ENCODE results near the gene GRIK5. TPM values are rescaled to one million over a fixed set of nuclear protein-coding genes. Genes with fewer than 3 reads are reported as not detected.

GRIK5 gene
- under 0.01 TPM in 2 replicates for total RNA-seq

GRCh38 chr19:42069619-42070351 lies at the start of gene GRIK5:
GRIK5 (minus strand) TSS chr19:42070206; CDS start chr19:42065770, 4,436 bp downstream.
- Histone ChIP-seq H3K27me3 (ENCODE audit: insufficient read depth, low read length) (peaks cover 48% of the 10 kb centered on the region), H3K4me1 (ENCODE audit: insufficient read depth, low read length) (no peaks in the 10 kb centered on the region), H3K4me3 (ENCODE audit: insufficient read depth, low read length) (no peak within 1 kb of the TSS), H3K79me2 (ENCODE audit: insufficient read depth, low read length) (no peaks in the 10 kb centered on the region), H3K36me3 (ENCODE audit: insufficient read depth, low read length) (no peaks in the 10 kb centered on the region), H4K20me1 (ENCODE audit: insufficient read depth, low read length) (no peaks in the 10 kb centered on the region), H3K4me2 (ENCODE audit: insufficient read depth, low read length) (no peak within 1 kb of the TSS), H2AFZ (ENCODE audit: low read length) (no peak within 1 kb of the TSS), H3K27ac (ENCODE audit: low read depth, low read length) (no peak within 1 kb of the TSS), H3K9me3 (ENCODE audit: low read depth, low read length) (no peaks in the 10 kb centered on the region)
- TF ChIP-seq CTCF (IDR thresholded peaks at IDR 0.05; ENCODE audit: extremely low read depth, low read depth, low read length) = no peak
- DNase-seq (ENCODE audit: insufficient read length, low spot score, missing footprints) = peak; percentile 76

GRCh38 chr19:42117076-42117475 lies 47.1 kb upstream of the GRIK5 start:
- Histone ChIP-seq H3K79me2 (ENCODE audit: insufficient read depth, low read length) (no peaks in the 10 kb centered on the region), H3K27ac (ENCODE audit: low read depth, low read length) (no peak overlapping the region), H3K4me2 (ENCODE audit: insufficient read depth, low read length) (no peak overlapping the region), H3K4me3 (ENCODE audit: insufficient read depth, low read length) (no peak overlapping the region), H2AFZ (ENCODE audit: low read length) (no peak overlapping the region), H3K36me3 (ENCODE audit: insufficient read depth, low read length) (no peaks in the 10 kb centered on the region), H3K9me3 (ENCODE audit: low read depth, low read length) (no peaks in the 10 kb centered on the region), H3K27me3 (ENCODE audit: insufficient read depth, low read length) (no peaks in the 10 kb centered on the region), H4K20me1 (ENCODE audit: insufficient read depth, low read length) (no peaks in the 10 kb centered on the region), H3K4me1 (ENCODE audit: insufficient read depth, low read length) (peaks cover 38% of the 10 kb centered on the region)
- DNase-seq (ENCODE audit: insufficient read length, low spot score, missing footprints) = peak; percentile 51
- TF ChIP-seq CTCF (IDR thresholded peaks at IDR 0.05; ENCODE audit: extremely low read depth, low read depth, low read length) = no peak

- H3K4me2 ChIP-seq (ENCODE audit: insufficient read depth, low read length) = no peak overlapping the region
- no peak overlapping the region for H3K27ac ChIP-seq (ENCODE audit: low read depth, low read length)
- no peaks in the 10 kb centered on the region for H4K20me1 ChIP-seq (ENCODE audit: insufficient read depth, low read length)
- no peak overlapping the region for H2AFZ ChIP-seq (ENCODE audit: low read length)
- no peak for TF ChIP-seq CTCF (IDR thresholded peaks at IDR 0.05; ENCODE audit: extremely low read depth, low read depth, low read length)
- no peak overlapping the region for H3K4me3 ChIP-seq (ENCODE audit: insufficient read depth, low read length)
- no peaks in the 10 kb centered on the region for H3K9me3 ChIP-seq (ENCODE audit: low read depth, low read length)
- H3K4me1 ChIP-seq (ENCODE audit: insufficient read depth, low read length) = peaks cover 38% of the 10 kb centered on the region
- H3K79me2 ChIP-seq (ENCODE audit: insufficient read depth, low read length) = no peaks in the 10 kb centered on the region
- H3K36me3 ChIP-seq (ENCODE audit: insufficient read depth, low read length) = no peaks in the 10 kb centered on the region
- DNase-seq (ENCODE audit: insufficient read length, low spot score, missing footprints) = peak; percentile 36
- H3K27me3 ChIP-seq (ENCODE audit: insufficient read depth, low read length) = no peaks in the 10 kb centered on the region
Observed at GRCh38 chr19:42116308-42117075, 46.5 kb upstream of the GRIK5 start.

- Histone ChIP-seq H3K27me3 (ENCODE audit: insufficient read depth, low read length) (no peaks in the 10 kb centered on the region), H3K9me3 (ENCODE audit: low read depth, low read length) (no peaks in the 10 kb centered on the region), H3K79me2 (ENCODE audit: insufficient read depth, low read length) (no peaks in the 10 kb centered on the region), H3K4me3 (ENCODE audit: insufficient read depth, low read length) (no peak overlapping the region), H2AFZ (ENCODE audit: low read length) (no peak overlapping the region), H3K36me3 (ENCODE audit: insufficient read depth, low read length) (no peaks in the 10 kb centered on the region), H3K4me2 (ENCODE audit: insufficient read depth, low read length) (no peak overlapping the region), H3K4me1 (ENCODE audit: insufficient read depth, low read length) (peaks cover 40% of the 10 kb centered on the region), H4K20me1 (ENCODE audit: insufficient read depth, low read length) (no peaks in the 10 kb centered on the region), H3K27ac (ENCODE audit: low read depth, low read length) (no peak overlapping the region)
- DNase-seq (ENCODE audit: insufficient read length, low spot score, missing footprints) = no peak
- no peak for TF ChIP-seq CTCF (IDR thresholded peaks at IDR 0.05; ENCODE audit: extremely low read depth, low read depth, low read length)
Observed at GRCh38 chr19:42115705-42116104, 45.7 kb upstream of the GRIK5 start.
